ENCODE data around the gene TCP1.
"Not testable (repeated sequence)": the region's sequence is repeated elsewhere in the genome, so short reads cannot be mapped to it uniquely, and the experiment has no call there.

Gene TCP1

GRCh38 chr6:159806021-159806458, 16.6 kb upstream of the TCP1 start:
- no peak for DNase-seq (ENCODE audit: low read depth)

GRCh38 chr6:159805440-159806020, 16.1 kb upstream of the TCP1 start:
- no peak for TF ChIP-seq CTCF (IDR thresholded peaks at IDR 0.05; ENCODE audit: control insufficient read depth, extremely low read depth, insufficient read depth)
- no peak for DNase-seq (ENCODE audit: low read depth)

More at GRCh38 chr6:159806021-159806458, 16.6 kb upstream of the TCP1 start:
- H3K4me3 ChIP-seq (ENCODE audit: low read depth, low read length) = no peak overlapping the region
- TF ChIP-seq CTCF (IDR thresholded peaks at IDR 0.05; ENCODE audit: control insufficient read depth, extremely low read depth, insufficient read depth) = no peak

GRCh38 chr6:159804504-159804903, 15.1 kb upstream of the TCP1 start:
- no peak overlapping the region for H3K4me3 ChIP-seq (ENCODE audit: low read depth, low read length)
- TF ChIP-seq CTCF (IDR thresholded peaks at IDR 0.05; ENCODE audit: control insufficient read depth, extremely low read depth, insufficient read depth) = no peak
- no peak for DNase-seq (ENCODE audit: low read depth)

More at GRCh38 chr6:159805440-159806020, 16.1 kb upstream of the TCP1 start:
- no peak overlapping the region for H3K4me3 ChIP-seq (ENCODE audit: low read depth, low read length)

GRCh38 chr6:159801935-159802334, 12.5 kb upstream of the TCP1 start:
- DNase-seq (ENCODE audit: low read depth) = no peak
- TF ChIP-seq CTCF (IDR thresholded peaks at IDR 0.05; ENCODE audit: control insufficient read depth, extremely low read depth, insufficient read depth) = no peak

GRCh38 chr6:159800141-159800865, 10.9 kb upstream of the TCP1 start, which contains the start of gene PNLDC1:
PNLDC1 (plus strand) TSS chr6:159800276; CDS start chr6:159800308, 32 bp downstream.
- H3K4me3 ChIP-seq (ENCODE audit: low read depth, low read length) = no peak within 1 kb of the TSS
- DNase-seq (ENCODE audit: low read depth) = no peak
- TF ChIP-seq CTCF (IDR thresholded peaks at IDR 0.05; ENCODE audit: control insufficient read depth, extremely low read depth, insufficient read depth) = no peak

More at GRCh38 chr6:159801935-159802334, 12.5 kb upstream of the TCP1 start:
- no peak overlapping the region for H3K4me3 ChIP-seq (ENCODE audit: low read depth, low read length)

GRCh38 chr6:159797554-159797953, 8.2 kb upstream of the TCP1 start:
- no peak for DNase-seq (ENCODE audit: low read depth)
- no peak overlapping the region for H3K4me3 ChIP-seq (ENCODE audit: low read depth, low read length)
- TF ChIP-seq CTCF (IDR thresholded peaks at IDR 0.05; ENCODE audit: control insufficient read depth, extremely low read depth, insufficient read depth) = no peak

- H3K4me3 ChIP-seq (ENCODE audit: low read depth, low read length); DNase-seq (ENCODE audit: low read depth): not testable (repeated sequence)
Measured at GRCh38 chr6:159794976-159795375, 5.6 kb upstream of the TCP1 start.
